Skin of body (tissue), 2 donors: ENCODE measurements around the gene GFI1B. TPM values are rescaled to one million over a fixed set of nuclear protein-coding genes. Genes with fewer than 3 reads are reported as not detected.
A peak's percentile ranks its signal among the peaks of the same experiment; 100 is the strongest.
"Not testable (repeated sequence)": the region's sequence is repeated elsewhere in the genome, so short reads cannot be mapped to it uniquely, and the experiment has no call there.

ENCODE experiments used
- DNase-seq: peaks from one replicate; lab custom pipeline; 2025; lab: John Stamatoyannopoulos, UW
- total RNA-seq: library from RNA; depleted of rRNA; stranded (reverse); fragments of >200 nt; gene quantifications from one replicate; pipeline ENCODE4 v1.2.3, GENCODE V29; 2014

Gene GFI1B
- total RNA-seq, 1 donor from 2014 or later = 0.59 TPM

DNA sequence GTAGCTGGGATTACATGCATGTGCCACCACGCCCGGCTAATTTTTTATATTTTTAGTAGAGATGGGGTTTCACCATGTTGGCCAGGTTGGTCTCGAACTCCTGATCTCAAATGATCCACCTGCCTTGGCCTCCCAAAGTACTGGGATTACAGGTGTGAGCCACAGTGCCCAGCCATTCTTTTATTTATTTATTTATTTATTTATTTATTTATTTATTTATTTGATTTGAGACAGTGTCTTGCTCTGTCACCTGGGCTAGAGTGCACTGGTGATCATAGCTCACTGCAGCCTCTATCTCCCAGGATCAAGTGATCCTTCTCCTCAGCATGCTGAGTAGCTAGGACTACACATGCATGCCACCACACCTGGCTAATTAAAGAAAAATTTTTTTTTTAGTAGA is 10.6 kb upstream of the GFI1B start:
- not testable (repeated sequence) for DNase-seq

DNA sequence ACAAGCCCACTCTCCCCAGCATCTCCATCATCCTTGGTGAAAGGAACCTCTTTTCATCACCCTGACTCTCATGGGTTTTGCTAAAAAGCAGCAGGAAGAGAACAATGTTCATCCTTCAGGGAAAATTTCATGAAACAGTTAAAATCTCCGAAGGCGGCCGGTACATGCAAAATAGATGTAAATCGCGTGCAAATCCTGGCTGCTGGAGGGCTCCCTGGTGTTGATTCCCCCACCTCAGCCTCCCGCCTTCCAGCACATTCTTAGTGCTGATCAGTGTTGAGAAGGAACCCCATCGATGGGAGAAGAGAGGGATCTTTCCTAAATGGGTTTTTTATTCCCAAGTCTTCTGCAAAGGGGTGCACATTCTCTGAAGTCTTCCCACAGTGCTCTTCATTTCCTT is 8.7 kb upstream of the GFI1B start:
- DNase-seq = no peak

DNA sequence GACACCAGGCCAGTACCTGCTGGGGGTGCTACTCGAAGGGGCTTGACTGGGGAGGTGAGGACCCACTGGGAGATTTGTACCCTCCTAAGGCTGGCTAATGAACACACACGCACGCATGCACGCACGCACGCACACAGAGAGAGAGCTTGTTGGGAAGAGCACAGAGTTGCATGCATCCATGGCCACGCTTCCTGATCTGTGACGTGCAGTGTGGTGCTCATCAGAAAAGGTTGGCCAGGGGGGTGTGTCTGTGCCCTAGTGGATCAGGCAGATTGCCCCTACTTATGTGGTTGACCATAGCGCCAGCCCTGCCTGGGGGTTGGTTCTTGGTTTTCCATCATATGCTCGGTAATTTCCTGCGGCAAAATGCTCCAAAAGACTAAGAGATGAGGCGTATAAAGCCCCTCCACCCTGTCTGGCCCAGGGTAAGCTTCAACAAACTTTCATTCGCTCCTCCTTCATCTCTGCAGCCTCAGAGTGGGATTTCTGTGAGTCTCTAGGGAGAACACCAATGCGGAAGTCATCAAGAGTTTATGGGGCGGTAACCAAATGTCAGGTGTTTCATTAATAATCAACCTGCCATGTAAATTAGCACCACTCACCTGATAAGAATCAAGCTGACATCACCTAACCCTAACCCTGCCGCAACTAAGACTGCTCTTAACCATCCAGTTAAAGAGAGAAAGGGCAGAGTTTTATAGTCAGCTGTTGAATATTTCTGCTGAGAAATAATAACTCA is 8.0 kb upstream of the GFI1B start:
- DNase-seq = no peak

DNA sequence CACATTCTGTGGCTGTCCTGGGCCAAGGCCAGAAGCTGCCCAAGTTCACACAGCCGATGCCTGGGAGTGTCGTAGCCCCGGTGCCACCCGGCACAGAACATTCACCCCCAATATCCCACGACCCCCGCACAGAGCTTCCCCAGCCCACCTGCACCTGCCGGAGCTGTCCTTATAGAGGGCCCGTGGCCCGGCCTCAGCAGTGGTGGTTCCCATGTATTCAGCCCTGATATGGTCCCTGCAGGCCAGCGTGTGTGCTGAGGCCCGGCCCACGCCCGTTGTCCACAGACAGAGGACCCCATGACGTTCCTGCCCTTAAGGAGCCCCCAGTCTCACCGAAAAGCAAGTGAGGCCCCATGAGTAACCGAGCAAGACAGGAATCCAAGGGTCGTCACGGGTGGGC is 5.3 kb upstream of the GFI1B start:
- DNase-seq = no peak

DNA sequence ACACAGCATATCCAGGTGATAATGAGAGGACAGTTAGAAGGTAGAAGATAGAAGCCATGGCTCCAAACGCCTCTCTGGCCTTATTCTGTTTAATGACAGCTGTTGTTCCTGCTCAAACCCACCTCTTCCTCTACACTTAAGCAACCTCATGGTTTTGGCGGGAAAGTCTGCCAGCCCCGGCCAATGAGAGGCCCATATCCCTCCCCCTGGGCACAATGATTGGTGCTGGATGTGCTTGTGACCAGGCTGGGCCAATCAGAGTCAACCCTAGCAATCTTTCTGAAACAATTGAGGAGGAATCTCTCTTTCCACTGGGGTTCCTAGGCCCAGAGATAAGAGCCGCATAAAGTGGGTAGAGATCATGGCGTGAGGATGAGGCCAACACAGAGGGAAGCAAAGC is 4.8 kb upstream of the GFI1B start:
- DNase-seq = no peak

DNA sequence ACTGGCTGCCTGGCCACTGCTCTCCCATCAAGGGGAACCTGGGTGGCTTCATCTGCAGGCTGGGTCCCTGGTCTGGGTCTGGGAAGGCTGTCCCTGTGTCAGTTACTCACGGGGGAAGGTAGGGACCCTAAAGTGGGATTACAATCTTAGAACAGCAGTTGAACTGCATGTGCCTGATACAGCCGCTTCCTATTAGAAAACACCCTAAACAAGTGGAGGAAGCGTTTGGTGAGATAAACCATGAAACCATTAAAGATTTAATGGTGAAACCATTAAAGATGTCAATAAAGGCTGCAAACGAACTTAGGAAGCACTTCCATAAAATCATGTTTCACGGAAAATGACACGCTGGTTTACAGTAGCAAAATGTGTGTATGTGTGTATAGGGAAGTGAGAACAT is 2.5 kb upstream of the GFI1B start:
- DNase-seq = no peak

DNA sequence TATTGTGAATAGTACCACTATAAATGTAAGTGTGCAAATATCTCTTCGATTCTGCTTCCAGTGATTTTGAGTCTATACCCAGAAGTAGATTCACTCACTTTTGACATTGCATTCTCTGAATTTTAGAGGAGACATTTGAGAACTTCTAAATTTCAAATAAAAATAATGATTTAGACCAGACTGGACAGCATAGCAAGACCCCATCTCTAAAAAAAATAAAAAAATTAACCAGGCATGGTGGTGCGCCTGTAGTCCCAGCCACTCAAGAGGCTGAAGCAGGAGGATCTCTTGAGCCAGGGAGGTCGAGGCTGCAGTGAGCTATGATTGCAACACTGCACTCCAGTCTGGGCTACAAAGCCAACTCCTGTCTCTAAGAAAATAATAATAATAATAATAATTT is 1.9 kb upstream of the GFI1B start:
- DNase-seq = no peak

DNA sequence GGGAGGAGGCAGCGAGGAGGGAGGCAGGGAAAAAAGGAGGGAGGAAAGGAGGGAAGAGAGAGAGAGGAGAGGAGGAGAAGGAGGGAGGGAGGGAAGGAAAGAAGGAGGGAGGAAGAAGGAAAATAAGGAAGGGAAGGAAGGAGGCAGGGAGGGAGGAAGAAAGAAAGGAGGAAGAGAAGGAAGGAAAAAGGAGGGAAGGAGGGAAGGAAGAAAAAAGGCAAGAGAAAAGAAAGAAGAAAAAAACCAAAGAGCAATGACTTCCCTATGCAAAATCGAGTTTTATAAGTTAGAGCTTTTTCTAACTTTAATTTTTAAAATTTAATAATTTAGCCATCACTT is 413 bp upstream of the GFI1B start:
- no peak for DNase-seq

DNA sequence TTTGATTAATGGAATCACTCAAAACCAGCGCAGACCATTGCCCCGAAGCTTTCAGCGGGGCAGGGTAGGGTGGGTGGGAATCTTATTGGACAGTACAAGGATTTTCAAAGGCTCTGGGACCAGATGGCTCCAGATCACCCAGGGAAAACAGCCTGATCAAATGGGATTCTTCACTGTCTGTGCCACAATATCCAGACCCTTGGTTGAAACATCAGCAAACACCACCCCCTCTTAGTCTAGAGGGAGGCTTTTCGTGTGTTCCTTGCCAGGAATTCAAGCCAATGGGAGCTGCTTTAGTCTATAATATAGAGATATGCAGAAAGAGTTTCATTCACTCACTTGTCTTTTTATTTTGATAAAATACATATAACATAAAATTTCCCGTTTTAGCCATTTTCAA is 1.7 kb downstream of the GFI1B start:
- DNase-seq = no peak

DNA sequence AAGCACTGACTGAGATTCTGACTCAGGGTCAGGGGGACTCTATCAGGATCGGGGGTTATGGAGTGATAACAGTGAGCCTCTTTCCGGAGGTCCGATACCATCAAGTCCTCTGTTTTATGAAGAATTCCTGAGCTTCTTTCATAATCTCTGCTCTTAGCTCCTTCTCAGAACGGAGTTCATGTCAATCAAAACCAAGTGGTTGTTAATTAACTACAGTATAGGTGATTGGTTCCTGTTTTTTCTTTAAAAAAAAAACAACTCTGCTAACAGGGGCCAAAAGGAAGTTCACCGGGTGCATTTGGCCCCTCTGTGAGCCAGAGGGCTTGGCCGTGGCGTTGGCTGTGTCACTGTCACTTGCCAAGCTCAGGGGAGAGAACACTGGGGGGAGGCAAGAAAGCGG is 4.0 kb downstream of the GFI1B start:
- no peak for DNase-seq

DNA sequence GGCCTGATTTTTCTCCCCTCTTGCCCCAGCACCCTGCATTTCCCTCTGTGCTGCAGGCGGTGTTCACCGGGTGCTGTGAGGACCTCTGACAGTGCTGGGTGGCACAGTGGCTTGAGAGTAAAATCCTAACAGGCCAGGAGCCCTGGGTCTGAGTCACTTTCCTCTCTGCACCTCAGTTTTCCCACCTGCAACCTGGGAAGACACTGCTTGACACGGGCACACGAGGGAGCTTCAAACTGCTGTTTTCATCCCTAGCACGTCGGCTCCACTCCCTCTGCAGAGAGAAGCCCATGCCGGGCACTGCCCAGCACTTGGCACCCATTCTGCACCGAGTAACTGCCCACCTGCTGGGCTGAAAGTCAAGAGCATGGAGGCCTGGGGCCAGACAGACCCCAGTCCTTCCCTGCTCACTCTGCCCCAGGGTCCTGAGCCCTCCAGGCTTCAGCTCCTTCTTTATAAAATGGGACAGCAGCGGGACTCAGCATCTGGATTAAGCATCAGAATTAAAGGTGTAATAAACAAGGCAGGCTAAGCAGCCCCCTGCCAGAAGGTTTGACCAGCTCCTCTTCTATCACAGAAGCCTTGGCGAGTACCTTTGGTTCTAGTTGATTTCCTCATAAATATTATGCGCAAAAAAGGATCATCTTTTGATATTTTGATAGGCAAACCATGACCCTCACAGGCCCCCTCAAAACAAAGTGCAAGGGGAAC is 5.2 kb downstream of the GFI1B start:
- DNase-seq = no peak

DNA sequence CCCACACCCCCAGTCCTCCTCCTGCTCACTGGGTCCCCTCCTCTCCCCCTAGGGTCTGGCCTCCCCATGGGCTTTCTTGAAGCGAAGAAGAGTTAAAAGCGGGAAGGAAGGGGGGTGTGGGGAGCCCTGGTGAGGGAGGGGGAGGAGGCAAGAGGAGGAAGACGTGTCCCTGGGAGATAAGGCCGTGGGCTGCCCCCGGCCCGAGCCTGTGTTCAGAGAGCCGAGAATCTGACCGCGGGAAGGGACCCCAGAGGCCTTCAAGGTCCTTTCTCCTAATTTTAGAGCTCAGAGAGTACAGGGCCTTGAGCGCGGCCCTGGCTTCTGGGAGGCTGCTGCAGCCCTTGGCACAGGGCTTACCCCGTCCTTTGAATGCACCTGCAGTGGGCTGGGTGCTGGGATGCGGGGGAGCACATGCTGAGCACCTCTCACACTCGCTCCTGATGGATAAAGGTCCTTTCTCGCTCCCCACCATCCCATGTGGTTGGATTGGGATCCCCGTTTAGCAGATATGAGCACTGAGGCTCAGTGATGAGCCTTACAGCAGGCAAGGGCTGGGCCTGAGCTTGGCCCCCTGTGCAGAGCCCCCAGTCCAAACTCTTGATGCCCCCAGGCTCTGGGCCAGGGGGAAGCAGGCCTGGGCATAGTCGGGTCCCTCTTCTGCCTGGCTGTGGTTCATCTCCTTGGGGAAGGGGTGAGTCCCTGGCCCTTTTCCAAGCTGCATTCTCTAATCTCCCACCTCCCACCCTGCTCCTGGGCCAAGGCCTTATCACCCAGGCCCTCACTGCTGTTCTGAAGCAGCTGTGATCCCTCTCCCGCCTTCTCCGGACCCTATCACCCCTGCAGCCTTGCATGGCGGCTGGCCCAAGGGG is 5.9 kb downstream of the GFI1B start:
- DNase-seq = no peak

DNA sequence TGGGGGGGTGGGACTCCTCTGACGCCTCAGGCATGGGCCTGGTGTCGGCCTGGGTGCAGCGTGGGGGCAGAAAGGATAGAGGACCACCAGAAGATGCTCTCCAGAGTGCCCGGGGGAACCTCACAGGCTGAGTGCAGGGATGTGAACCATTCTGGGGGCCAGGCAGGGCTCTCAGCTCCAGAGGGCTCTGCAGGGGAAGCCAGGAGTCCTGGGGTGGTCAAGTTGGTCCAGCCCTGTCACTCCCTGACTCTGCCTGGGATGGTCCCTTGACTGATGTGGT is 6.5 kb downstream of the GFI1B start:
- DNase-seq = no peak

DNA sequence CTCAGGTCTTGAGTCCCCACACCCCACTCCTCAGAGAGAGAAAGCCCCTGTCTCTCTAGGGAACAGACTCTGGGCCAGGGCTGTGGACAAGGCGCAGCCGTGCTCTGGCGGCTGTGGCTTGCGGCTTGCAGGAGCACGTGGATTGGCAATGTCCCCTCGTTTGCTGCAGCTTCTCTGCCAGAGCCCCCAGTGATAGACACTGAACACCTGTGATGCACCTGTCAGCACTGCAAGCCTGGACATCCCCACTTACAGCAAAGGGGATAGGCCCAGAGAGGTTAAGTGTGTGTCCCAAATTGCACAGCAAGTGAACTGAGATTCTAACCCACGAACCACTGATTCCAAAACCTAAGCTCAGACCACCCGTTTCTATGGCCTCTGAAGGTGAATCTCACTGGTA is 7.0 kb downstream of the GFI1B start:
- DNase-seq = no peak

DNA sequence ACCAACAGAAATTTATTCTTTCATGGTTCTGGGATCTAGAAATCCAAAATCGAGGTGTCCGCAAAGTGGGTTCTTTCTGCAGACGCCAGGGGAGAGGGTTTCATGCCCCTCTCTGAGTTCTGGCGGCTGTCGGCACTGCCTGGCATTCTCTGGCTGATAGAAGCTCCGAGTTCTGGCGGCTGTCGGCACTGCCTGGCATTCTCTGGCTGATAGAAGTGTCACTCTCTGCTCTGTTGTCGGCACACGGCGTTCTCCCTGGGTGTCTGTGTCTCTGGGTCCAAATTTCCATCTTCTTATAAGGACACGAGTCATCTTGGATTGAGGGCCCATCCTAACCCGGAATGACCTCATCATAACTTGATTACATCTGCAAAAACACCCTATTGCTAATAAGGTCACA is 7.6 kb downstream of the GFI1B start:
- no peak for DNase-seq

DNA sequence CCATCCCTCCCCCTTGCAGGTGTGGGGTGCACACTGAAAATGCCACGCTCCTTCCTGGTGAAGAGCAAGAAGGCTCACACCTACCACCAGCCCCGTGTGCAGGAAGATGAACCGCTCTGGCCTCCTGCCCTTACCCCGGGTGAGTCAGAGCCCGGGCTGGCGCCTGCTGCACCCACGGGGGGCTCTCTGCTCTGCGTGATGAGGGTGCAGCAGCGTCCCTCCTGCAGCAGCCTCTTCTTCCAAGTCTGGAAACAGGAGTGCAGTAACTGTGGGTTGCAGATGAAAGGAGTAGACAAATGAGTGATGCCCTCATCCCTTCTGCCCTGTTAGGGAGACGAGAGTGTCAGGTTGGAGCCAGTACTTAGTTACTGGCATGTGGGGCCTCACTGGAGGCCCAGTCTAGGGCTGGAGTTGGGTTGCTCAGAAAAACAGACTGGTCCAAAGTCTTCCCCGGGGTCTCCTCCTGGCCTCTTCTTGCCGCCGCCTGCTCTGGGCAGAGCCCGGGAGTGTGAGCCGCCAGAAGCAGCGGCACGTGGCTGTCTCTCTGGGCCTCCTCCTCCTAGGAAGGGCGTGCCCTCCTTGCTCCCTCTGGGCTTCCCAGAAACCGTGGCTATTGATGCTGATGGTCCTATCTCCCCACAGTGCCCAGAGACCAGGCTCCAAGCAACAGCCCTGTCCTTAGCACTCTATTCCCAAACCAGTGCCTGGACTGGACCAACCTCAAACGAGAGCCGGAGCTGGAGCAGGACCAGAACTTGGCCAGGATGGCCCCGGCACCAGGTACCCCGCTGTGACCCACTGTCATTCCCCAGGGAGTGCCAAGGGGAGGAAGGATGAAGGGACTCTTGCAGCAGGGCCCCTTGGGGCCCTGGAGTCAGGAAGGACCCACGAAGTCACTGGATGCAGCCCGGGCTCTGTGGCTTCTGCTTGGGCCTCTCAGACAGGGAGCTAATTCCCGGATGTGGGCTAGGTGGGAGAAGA is 8.4 kb downstream of the GFI1B start:
- DNase-seq = no peak

DNA sequence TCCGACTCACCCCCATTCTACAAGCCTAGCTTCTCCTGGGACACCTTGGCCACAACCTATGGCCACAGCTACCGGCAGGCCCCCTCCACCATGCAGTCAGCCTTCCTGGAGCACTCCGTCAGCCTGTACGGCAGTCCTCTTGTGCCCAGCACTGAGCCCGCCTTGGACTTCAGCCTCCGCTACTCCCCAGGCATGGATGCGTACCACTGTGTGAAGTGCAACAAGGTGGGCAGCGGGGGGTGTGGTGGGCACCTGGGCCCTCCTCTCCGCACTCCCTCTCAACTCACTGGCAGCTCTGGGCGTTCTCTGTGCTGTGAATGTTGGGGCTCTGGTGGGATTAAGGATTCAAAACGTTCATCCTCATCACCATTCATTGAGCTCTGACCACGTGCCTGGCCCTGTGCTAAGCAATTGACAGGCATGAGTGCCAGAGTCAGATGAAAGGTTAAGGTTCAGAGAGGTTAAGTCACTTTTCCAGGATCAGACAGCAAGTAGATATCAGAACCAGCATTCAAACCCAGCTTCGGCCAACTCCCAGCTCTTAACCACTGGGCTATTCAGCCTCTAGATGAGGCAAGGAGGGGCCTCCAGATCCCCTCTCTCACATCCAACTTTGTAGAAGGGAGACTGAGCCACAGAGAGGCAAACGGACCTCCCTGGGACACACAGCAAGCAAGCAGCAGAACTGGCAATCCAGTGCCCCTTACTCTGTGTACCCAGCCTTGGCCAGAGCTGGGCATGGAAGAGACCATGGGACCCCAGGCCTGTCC is 9.9 kb downstream of the GFI1B start:
- no peak for DNase-seq

DNA sequence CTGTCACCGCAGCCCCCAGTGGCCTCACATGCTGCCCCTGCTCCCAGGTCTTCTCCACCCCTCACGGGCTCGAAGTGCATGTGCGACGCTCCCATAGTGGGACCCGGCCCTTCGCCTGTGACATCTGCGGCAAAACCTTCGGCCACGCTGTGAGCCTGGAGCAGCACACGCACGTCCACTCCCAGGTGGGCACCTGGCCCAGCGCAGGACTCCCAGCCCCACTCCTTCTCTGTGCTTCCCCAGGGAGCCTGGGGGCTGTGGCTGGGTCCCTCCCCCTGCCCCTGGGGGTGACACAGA is 10.5 kb downstream of the GFI1B start:
- DNase-seq = no peak

DNA sequence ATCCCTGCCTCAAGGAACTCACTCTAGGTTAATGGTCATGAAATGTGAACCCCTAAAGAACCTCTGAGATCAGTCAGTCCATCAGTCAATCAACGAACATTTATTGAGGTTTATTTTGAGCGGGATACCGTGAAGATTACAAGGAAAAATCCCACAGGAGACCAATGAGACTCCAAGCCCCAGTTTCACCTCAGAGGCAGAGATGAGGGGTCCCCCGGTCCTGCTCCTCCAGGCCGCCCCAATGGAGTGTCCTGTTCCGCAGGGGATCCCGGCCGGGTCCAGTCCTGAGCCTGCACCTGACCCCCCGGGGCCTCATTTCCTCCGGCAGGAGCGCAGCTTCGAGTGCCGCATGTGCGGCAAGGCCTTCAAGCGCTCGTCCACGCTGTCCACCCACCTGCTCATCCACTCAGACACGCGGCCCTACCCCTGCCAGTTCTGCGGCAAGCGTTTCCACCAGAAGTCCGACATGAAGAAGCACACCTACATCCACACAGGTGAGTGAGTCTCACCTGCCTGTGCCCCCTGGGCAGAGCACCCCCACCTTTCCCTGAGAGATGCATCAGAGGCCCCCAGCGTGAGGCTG is 11.0 kb downstream of the GFI1B start:
- no peak for DNase-seq

DNA sequence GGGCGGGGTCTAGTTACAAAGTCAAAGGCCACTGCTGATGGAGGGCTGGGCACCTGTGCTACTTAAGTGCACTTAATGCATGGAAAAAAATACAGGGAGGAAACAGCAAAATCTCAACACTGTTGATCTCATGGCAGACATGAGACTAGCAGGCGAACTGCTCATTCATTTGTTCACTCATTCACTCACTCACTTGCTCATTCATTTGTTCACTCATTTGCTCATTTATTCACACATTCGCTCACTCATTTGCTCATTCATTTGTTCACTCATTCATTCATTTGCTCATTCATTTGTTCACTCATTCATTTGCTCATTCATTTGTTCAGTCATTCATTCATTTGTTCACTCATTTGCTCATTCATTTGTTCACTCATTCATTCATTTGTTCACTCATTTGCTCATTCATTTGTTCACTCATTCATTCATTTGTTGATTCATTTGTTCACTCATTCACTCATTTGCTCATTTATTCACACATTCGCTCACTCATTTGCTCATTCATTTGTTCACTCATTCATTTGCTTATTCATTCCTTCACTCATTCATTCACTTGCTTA is 11.6 kb downstream of the GFI1B start:
- DNase-seq = peak; percentile 9
